Activated T-cell treated with anti-CD3 and anti-CD28 coated beads, Interleukin-2, amount 50 U/mL, for 4 hours (primary cell): ENCODE data around the gene NT5DC1. TPM values are rescaled to one million over a fixed set of nuclear protein-coding genes. Genes with fewer than 3 reads are reported as not detected.
"Not testable (repeated sequence)": the region's sequence is repeated elsewhere in the genome, so short reads cannot be mapped to it uniquely, and the experiment has no call there.

Experiments
- ATAC-seq, 2 donors: fragments of 200-7000 bp; cut with Tn5 transposase; one replicate each; pipeline ENCODE4 v1.10.0; 2021
- DNase-seq: peaks from one replicate; pipeline ENCODE4 v3.0.0-alpha.2; 2020
- H3K27me3 Mint-ChIP-seq: one replicate; pipeline ENCODE4 v1.8.0; 2021; ENCODE audit warnings: low read depth, mixed read lengths
- H3K36me3 Mint-ChIP-seq: one replicate; pipeline ENCODE4 v1.8.0; 2022; ENCODE audit warnings: mixed read lengths; ENCODE audit not compliant: insufficient read depth
- H3K4me1 Mint-ChIP-seq: one replicate; pipeline ENCODE4 v1.8.0; 2021; ENCODE audit warnings: low read depth, mixed read lengths
- H3K4me3 Mint-ChIP-seq: one replicate; pipeline ENCODE4 v1.8.0; 2021; ENCODE audit warnings: mild to moderate bottlenecking, moderate library complexity, mixed read lengths
- H3K9me3 Mint-ChIP-seq: one replicate; pipeline ENCODE4 v1.8.0; 2021; ENCODE audit warnings: mixed read lengths
- total RNA-seq, 3 donors: library from RNA; stranded (reverse); gene quantifications; one replicate each; pipeline ENCODE4 v1.2.1, GENCODE V29; 2021

NT5DC1 gene
- total RNA-seq, 3 donors from 2014 or later, result 32.5 to 39.7 (median 33.8) TPM

DNA sequence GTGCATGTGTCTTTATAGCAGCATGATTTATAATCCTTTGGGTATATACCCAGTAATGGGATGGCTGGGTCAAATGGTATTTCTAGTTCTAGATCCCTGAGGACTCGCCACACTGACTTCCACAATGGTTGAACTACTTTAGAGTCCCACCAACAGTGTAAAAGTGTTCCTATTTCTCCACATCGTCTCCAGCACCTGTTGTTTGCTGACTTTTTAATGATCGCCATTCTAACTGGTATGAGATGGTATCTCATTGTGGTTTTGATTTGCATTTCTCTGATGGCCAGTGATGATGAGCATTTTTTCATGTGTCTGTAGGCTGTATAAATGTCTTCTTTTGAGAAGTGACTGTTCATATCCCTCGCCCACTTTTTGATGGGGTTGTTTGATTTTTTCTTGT, 184.3 kb downstream of the NT5DC1 start:
- not testable (repeated sequence) for H3K4me3 Mint-ChIP-seq, ATAC-seq, DNase-seq, H3K9me3 Mint-ChIP-seq, H3K36me3 Mint-ChIP-seq, H3K27me3 Mint-ChIP-seq
- peaks cover 15% of the 10 kb centered on the region for H3K4me1 Mint-ChIP-seq

GRCh38 chr6:116286773-116287358, 186.2 kb downstream of the NT5DC1 start:
- ATAC-seq (no peak), DNase-seq (no peak)
- H3K4me3 Mint-ChIP-seq, result no peak overlapping the region
- no peaks in the 10 kb centered on the region for H3K27me3 Mint-ChIP-seq
- no peaks in the 10 kb centered on the region for H3K36me3 Mint-ChIP-seq
- H3K4me1 Mint-ChIP-seq, result no peaks in the 10 kb centered on the region
- no peaks in the 10 kb centered on the region for H3K9me3 Mint-ChIP-seq

DNA sequence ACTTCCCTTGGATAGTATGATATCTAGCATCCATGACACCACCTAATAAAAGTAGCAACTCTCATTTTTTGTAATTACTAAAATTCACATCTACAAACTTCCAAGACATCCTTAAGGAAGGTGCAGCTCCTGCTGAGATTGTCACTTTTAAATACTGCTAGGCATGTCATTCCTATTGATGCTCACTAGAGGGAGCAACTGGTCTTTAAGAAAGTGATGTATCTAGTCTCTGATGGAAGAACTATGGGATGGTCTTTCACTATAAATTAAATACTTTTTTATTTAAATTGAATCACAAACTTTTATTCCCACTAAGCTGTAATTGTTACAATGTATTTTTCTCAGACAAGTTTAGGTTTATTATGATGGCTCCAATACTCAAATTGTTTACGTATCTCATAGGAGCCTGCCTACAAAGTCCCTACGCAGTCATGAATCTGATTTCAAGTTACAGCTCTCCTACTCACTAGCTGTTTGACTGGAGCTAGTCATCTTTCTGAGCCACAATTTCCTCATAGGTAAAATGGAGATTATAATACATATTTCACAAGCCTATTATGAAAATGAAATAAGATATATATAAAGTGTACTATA, 187.1 kb downstream of the NT5DC1 start:
- ATAC-seq (peak in 1 of 2 donors; percentile 62), DNase-seq (no peak)
- Mint-ChIP-seq H3K27me3 (no peaks in the 10 kb centered on the region), H3K9me3 (no peaks in the 10 kb centered on the region), H3K4me1 (no peaks in the 10 kb centered on the region), H3K36me3 (no peaks in the 10 kb centered on the region), H3K4me3 (no peak overlapping the region)

- no peak for DNase-seq
- Mint-ChIP-seq H3K36me3 (no peaks in the 10 kb centered on the region), H3K27me3 (no peaks in the 10 kb centered on the region), H3K9me3 (no peaks in the 10 kb centered on the region), H3K4me1 (no peaks in the 10 kb centered on the region), H3K4me3 (no peak overlapping the region)
- no peak for ATAC-seq
These were observed 189.2 kb downstream of the NT5DC1 start for GRCh38 chr6:116289876-116290275.

- no peaks in the 10 kb centered on the region for H3K4me1 Mint-ChIP-seq
- ATAC-seq (no peak), DNase-seq (no peak)
- no peaks in the 10 kb centered on the region for H3K27me3 Mint-ChIP-seq
- H3K36me3 Mint-ChIP-seq, result no peaks in the 10 kb centered on the region
- no peaks in the 10 kb centered on the region for H3K9me3 Mint-ChIP-seq
- no peak overlapping the region for H3K4me3 Mint-ChIP-seq
These were observed 190.1 kb downstream of the NT5DC1 start for GRCh38 chr6:116290799-116291198.

- Mint-ChIP-seq H3K36me3 (no peaks in the 10 kb centered on the region), H3K9me3 (no peaks in the 10 kb centered on the region), H3K4me3 (no peak overlapping the region), H3K27me3 (no peaks in the 10 kb centered on the region), H3K4me1 (no peaks in the 10 kb centered on the region)
- DNase-seq (no peak), ATAC-seq (no peak)
These were observed 191.2 kb downstream of the NT5DC1 start for GRCh38 chr6:116291701-116292396.

DNA sequence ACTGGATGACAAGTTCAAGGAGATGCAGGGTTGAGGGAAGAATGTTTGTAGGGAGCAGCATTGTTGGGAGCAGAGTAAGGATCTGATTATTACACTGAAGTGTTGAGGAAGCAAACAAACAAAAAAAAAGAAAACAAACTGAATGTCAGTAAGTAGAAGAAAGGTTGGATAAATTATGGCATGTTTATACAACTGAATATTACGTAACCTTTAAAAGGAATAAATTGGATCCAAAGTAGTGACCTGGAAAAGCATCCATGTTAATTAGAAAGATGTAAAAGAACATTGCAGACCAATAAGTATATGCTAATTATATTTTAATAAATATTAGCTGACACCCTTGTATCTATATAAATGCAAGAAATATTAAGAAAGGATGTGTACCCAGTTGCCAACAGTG, 191.9 kb downstream of the NT5DC1 start:
- ATAC-seq (no peak), DNase-seq (no peak)
- H3K36me3 Mint-ChIP-seq, result no peaks in the 10 kb centered on the region
- H3K9me3 Mint-ChIP-seq, result no peaks in the 10 kb centered on the region
- no peaks in the 10 kb centered on the region for H3K4me1 Mint-ChIP-seq
- no peaks in the 10 kb centered on the region for H3K27me3 Mint-ChIP-seq
- H3K4me3 Mint-ChIP-seq, result no peak overlapping the region

GRCh38 chr6:116298273-116298672, 197.6 kb downstream of the NT5DC1 start:
- DNase-seq (no peak), ATAC-seq (no peak)
- Mint-ChIP-seq H3K36me3 (peaks cover 5% of the 10 kb centered on the region), H3K4me1 (no peaks in the 10 kb centered on the region), H3K27me3 (no peaks in the 10 kb centered on the region), H3K4me3 (no peak overlapping the region), H3K9me3 (peaks cover 5% of the 10 kb centered on the region)

DNA sequence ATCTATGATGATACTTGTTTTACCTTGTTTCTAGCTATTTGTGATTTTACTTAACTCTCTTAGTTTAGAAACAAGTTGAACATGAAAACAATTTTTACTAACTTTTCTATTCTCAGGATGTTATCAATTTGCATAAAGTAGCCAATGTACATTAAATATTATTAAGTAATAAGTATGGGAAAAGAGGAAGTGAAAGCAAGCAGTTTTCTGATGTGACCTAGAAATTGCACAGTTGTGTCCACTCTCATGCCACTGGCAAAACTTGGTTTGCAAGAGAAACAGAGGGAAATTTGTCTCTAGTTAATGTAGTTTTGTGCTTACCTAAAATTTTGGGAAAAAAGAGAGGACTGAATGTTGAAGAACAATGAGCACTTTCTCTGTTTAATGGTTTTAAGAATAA, 198.3 kb downstream of the NT5DC1 start:
- Mint-ChIP-seq H3K36me3 (peaks cover 5% of the 10 kb centered on the region), H3K9me3 (peaks cover 5% of the 10 kb centered on the region), H3K4me3 (no peak overlapping the region), H3K27me3 (no peaks in the 10 kb centered on the region), H3K4me1 (no peaks in the 10 kb centered on the region)
- ATAC-seq (no peak), DNase-seq (no peak)

Other genes starting within 250 kb of the NT5DC1 start
- under 1 TPM; 0.03 to 0.05 (median 0.03) TPM for gene FRK, start 40.0 kb upstream of the NT5DC1 start, total RNA-seq
- gene COL10A1, start 25.3 kb downstream of the NT5DC1 start, total RNA-seq, result not detected
- gene TSPYL4, start 153.2 kb downstream of the NT5DC1 start, total RNA-seq, result 10 to 100 TPM; 17.3 to 19.2 (median 18.5) TPM
- 10 to 100 TPM; 42.8 to 53.4 (median 46.3) TPM for gene TSPYL1, start 179.1 kb downstream of the NT5DC1 start, total RNA-seq